Left kidney (tissue), 2 donors: ENCODE data around the gene HLA-DRB1. TPM values are rescaled to one million over a fixed set of nuclear protein-coding genes. Genes with fewer than 3 reads are reported as not detected.
"Not testable (repeated sequence)": the region's sequence is repeated elsewhere in the genome, so short reads cannot be mapped to it uniquely, and the experiment has no call there.

Experiments used
- DNase-seq: peaks from one replicate; pipeline ENCODE4 v3.0.0-alpha.2; 2013
- polyA plus RNA-seq: library from polyadenylated mRNA; unstranded; fragments of 120-200 nt; gene quantifications from one replicate; pipeline ENCODE4 v1.2.1, GENCODE V29; 2013; ENCODE audit not compliant: insufficient read length

Gene HLA-DRB1
- polyA plus RNA-seq, 1 donor = 16.1 TPM

DNA sequence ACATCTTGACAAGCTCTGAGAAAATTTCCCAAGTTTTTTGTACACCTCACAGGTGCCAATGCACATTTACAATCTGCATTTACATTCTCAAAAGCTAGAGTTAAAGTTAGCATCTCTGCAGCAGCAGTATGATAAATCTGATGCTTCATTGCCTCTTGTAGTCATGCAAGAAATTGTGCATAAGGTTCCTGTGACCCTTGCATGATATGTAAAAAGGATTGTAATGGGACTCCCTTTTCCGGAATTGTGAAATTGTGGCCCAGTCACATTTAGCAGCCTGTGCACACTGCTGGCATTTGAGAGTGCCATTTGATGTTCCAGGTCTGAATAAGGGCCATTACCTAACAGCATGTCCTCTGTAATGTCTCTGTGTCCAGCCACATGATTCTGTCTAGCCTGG lies 24.1 kb downstream of the HLA-DRB1 start:
- DNase-seq = no peak

DNA sequence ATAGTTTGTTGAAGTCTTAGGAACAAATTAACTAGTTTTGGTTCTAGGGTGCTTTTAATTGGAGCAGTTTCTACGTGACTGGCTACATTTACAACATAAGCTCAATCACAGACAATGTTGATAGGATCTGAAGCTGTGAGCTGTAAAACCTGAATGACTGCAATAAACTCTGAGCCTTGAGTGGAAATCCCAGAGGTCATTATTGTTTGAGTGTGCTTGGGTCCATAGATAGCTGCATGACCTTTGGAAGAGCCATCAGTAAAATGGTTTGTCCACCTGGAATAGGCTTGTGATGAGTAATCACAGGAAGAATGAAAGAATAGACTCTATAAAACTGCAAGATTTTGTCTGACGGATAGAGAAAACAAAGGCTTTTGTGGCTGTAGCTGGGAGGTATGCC lies 26.7 kb downstream of the HLA-DRB1 start:
- DNase-seq = no peak

DNA sequence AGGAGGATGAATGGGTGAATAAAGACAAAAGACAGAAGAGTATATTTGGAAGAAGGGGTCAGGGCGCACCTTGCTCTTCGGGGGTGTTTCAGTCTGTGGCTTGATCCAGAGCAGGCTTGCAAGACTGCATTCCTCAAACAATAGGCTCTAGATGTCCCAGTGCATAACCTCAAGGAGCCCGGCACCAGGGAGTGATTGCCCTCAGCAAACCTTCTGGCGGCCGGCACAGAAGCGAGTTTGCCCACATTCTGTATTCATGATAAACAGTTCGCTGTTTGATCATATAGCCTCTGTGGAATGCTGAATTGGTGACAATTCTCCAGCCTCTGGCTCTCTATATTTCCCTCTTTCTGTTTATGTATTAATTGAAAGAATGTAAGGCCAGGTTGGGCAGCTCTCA lies 29.9 kb downstream of the HLA-DRB1 start:
- DNase-seq = no peak

- DNase-seq = no peak
Observed at GRCh38 chr6:32558426-32559057, 31.1 kb downstream of the HLA-DRB1 start.

GRCh38 chr6:32554116-32554965 lies 35.3 kb downstream of the HLA-DRB1 start:
- no peak for DNase-seq

DNA sequence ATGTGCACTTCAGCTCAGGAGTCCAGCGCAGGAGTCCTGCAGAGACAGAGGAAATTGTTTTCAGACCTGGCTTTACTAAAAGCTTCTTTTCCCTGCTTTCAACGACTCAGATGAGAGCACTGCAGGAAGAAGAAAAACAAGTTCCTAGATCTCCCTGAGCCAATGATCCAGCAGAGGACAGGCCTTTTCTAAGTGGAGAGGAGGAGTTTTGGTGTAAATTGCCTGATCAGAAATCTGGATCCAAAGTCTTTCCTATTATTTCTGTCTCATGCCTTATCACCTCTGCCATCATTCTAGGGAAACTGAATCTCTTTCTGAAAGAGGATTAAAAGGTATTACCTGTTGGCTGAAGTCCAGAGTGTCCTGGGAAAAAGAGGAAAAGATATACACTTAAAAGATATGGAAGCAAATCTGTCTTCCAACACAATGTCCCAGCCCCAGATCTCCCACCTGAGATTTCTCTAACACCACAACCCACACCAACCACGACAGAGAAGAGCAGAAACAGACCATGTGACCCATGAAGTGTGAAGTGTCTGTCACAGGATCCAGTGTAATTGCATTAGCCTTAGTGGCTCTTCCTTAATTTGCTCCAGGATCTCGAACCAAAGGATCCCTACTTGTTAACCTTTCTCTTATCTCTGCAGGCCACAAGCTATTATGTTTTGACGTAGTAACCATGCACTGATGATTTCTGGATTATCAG lies 36.5 kb downstream of the HLA-DRB1 start:
- DNase-seq = no peak

DNA sequence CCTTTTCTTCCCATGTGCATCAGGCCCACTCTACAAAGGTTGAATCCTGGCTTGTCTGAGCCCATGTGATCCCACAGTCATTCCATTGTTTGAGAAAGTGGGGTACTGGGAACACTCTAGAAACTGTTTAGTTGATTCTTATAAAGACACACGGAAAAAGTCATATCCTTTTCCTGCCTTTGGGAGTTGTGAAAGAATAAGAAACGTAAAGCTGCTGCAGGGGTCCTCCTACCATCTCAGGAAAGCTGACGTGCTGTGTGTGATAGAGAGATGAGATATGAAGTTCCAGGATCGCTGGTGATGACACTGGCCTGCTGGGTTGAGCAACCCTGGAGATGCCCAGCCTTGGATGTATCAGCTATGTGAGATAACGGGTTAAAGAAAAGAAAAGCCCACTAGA lies 38.2 kb downstream of the HLA-DRB1 start:
- no peak for DNase-seq

DNA sequence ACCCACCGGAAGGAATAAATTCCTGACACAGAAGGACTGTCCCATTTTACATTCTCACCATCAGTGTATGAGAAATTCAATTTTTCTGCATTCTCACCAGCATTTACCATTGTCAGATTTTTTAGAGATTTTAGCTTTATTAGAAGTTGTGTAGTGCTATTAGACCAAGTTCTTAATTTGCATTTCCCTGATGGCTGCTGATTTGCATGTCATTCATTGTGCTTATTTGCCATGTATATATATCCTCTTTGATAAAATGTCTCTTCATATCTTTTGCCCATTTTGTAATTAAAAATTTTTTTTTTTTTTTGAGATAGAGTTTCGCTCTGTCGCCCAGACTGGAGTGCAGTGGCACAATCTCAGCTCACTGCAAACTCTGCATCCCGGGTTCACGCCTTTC lies 49.8 kb downstream of the HLA-DRB1 start:
- no peak for DNase-seq

DNA sequence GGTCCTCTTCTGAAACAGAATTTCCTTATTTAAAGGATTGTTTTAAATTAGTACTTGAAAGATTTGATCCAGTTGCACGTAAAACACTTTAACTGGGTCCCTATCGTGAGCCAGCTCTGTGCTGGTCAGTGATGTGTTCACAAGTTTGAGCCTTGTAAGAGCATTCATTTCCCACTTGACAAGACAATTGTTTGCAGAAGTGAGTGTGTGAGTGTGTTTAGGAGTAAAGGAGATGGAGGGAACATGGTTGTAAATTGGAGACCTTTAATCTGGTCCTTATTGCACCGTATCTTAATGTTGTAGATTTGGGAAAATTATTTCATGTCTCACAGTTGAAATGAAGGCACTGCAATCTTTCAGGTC lies 59.2 kb downstream of the HLA-DRB1 start:
- DNase-seq = not testable (repeated sequence)

DNA sequence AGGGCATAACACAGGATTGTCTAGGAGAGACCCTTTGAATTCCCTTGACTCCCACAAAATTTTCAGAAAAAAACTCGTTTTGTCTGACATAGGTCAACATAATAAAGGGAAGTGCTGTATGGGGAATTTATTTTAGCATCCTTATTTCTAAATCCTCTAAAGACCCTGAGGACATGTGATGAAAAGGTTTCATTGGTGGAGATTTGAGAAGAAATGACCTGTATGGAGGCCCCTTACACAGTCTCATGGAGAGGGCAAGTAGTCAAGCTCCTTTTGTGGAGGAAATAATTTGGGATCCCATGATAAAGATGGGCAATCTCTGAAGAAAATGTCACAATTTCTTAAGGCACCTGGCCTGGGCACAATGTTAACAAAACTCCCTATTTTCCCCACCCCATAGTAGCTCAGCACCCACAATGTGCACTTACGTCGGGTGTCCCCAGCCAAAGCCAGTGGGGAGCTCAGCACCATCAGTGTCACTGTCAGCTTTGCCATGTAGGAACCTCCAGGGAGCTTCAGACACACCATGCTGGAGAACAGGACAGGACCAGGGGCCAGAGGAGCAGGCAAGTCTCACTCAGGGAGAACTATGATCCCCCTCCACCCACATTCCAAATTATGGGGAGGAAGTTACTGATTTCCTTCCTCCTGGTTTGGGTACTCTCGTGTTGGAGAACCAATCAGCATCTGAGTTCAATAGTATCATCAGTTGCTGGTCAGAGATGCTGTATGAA lies 59.8 kb downstream of the HLA-DRB1 start, which contains the start of gene HLA-DRB5:
HLA-DRB5 (minus strand) TSS at position 591 of the 734 bp plus-strand sequence; CDS start at position 528, 63 bp downstream.
- DNase-seq = no peak

Other genes starting within 250 kb of the HLA-DRB1 start
- 0.27 TPM for gene TSBP1, start 217.9 kb downstream of the HLA-DRB1 start, polyA plus RNA-seq
- 3.4 TPM for gene BTNL2, start 182.7 kb downstream of the HLA-DRB1 start, polyA plus RNA-seq
- gene HLA-DRA, start 150.0 kb downstream of the HLA-DRB1 start, polyA plus RNA-seq = 58.9 TPM
- 6.3 TPM for gene HLA-DRB5, start 59.6 kb downstream of the HLA-DRB1 start, polyA plus RNA-seq
- gene HLA-DQA1, start 47.6 kb upstream of the HLA-DRB1 start, polyA plus RNA-seq = 3.3 TPM
- 8.4 TPM for gene HLA-DQB1, start 76.8 kb upstream of the HLA-DRB1 start, polyA plus RNA-seq
- gene HLA-DQA2, start 151.5 kb upstream of the HLA-DRB1 start, polyA plus RNA-seq = 2.1 TPM
- 2.9 TPM for gene HLA-DQB2, start 173.7 kb upstream of the HLA-DRB1 start, polyA plus RNA-seq
- gene HLA-DOB, start 227.2 kb upstream of the HLA-DRB1 start, polyA plus RNA-seq = 0.32 TPM
- 11.5 TPM for gene TAP2, start 248.9 kb upstream of the HLA-DRB1 start, polyA plus RNA-seq